HG03571 (cell line): ENCODE data around the gene CDC45.

Experiments
- ATAC-seq: cut with Tn5 transposase; IDR thresholded peaks from one replicate; pipeline ENCODE4 v1.9.1; 2021; ENCODE audit not compliant: unreplicated experiment

The CDC45 gene

DNA sequence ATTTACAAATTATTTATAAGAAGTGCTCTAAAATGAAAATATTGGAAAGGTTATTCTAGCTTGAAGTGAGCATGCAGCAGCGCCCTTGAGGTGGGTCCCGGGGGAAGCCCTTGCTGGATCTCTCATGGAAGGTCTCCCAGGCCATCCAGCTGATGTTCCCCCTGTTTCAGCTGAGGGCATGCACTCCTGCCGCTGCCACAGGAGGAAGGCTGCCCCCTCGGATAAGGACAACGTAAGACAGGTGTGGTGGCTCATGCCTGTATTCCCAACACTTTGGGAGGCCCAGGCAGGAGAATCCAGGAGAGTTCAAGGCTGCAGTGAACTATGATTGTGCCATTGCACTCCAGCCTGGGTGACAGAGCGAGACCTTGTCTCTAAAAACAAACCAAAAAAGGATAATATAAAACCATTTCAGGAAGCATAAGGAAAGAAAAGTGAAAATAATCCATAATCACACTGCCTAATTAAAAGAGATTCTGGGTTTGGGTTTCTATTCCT, 15.0 kb downstream of the CDC45 start:
- ATAC-seq: no peak

DNA sequence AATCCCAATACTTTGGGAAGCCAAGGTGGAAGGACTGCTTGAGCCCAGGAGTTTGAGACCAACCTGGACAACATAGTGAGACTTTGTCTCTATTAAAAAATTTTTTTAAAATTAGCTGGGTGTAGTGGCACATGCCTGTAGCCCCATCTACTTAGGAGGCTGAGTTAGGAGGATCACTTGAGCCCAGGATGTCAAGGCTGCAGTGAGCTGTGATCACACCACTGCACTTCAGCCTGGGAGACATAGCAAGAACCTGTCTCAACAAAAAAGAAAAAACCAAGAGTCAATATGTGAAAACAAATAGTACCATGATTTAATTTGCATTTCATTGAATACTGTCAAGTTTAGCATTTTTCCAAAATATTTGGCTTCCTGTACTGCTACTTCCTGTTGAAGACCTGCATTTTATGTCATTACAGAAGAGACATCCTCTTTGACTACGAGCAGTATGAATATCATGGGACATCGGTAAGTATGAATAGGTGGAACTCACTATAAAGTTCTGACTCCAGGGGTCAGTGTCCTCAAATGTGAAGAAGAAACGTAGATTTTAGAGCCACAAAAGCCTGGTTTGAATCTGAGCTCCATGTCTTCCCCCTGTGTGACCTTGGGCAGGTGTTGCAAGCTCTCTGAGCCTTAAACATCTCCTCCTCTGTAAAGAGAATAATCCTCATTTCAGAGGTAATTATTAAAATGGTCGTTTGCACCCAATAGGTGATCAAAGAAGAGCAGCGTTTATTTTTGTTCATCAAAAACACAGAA, 16.0 kb downstream of the CDC45 start:
- no peak for ATAC-seq

DNA sequence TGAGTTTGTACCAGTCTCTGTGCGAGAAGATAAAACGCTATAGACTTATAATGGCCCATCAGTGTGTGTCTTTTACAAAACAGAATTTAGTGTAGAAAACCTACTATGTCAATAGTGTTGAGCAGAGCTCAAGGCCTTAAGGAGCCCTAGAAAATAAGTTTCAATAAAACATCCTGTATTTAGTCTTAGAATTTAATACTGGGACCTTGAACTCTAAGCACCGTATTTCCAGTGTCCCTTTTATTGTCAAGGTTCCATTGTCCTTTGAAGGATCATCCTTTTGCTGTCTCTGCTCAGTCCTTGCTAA, 16.6 kb downstream of the CDC45 start:
- no peak for ATAC-seq

DNA sequence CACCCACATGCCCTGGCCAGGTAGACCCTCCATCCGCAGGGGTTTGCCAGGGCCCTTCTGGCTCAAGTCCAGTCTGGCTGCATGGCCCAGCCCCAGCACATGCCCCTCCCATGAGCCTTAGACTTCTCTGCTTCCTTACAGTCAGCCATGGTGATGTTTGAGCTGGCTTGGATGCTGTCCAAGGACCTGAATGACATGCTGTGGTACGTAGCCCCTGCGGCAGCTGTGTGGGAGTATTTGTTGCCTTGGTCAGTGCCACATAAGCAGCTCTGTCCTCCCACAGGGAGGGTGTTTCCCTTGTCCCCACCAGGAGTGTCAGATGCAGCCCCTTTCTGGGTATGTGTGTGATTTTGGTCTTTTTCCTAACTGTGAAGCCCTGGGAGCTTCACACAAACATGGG, 17.5 kb downstream of the CDC45 start:
- ATAC-seq: no peak

DNA sequence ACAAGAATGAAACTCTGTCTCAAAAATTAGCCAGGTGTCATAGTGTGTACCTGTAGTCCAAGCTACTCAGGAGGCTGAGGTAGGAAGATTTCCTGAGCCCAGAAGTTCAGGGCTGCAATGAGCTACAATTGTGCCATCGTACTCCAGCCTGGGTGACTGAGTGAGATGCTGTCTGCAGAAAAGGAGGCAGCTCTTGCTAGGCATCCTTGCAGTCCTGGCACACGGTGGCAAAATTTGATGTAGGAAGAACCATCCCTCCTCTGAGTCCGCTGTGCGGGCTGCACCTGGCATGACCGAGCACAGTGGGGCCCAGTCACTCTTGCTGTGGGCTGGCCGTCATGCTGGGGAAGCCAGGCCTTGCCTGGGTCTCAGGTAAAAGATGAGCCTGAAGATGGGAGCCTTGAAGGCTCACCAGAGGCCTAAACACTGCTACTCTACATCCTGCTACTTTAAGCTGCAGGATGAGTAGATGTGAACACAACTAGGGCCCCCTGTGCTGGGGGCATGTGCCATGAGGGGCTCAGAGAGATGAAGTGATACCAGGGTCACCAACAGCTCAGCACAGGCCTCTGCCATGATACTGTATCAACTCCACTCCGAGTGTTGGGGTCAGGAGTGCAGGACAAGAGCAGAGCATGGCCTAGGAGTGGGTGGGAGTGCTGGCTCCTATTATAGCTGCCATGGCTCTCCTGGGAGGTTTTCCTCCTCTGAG, 18.6 kb downstream of the CDC45 start:
- ATAC-seq: no peak

DNA sequence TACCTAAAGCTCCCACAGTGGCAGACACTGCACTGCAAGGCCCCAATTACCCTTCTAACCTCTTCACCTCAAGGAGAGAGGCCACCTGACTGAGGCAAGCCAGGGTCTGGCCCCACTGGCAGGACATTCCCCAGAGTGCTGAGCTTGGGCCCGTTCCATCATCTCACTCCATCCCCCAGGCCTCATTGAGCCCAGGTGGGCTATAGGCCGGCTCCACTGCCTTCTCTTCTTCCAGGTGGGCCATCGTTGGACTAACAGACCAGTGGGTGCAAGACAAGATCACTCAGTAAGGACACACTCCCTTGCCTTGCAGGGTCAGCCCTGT, 19.1 kb downstream of the CDC45 start:
- no peak for ATAC-seq

DNA sequence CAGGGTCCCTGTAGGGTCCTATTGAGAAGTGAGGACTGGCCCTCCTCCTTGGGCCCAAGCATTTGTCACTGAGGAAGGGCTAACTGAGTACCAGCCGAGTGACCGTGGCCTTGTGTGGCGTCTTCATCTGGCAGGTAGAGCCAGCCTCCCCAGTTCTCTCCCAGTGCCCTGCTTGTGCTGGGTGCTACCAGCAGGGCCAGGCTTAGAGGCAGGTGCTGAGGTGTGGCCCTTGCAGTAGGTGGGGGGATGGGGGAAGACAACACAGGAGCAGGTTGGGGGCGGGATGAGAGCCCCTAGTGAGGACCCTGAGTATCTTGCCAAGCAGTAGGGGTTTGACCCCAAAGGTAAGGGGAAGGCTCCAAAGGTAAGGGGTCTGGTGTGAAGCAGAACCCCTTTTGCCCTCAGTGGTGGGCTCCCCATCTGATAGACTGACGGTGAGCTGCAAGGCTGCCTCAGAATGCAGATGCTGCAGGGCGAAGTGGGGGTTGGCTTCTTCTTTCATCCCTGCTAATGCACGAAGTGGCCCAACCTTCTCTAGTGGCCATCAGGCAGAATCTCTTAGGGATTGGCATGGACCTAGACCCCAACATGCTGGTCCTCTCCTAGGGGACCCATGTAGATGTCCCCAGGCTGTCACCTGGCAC, 19.6 kb downstream of the CDC45 start:
- ATAC-seq: no peak

DNA sequence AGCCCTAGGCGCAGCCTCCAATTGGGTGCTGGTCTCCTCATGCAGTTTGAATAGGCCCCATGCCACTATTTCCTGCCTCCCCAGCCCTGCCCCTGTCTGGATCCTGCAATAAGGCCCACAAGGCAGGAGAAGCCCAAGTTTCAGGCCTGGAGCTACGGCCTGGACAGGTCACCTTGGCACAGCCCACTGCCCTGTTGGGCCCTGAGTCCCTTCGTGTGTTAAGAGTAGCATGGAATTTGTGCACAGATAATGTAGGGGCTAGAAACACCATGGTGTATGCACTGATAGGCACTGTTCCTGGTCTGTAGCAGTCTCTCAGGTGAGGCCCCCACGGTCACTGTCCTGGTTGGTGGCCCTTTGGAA, 20.1 kb downstream of the CDC45 start:
- no peak for ATAC-seq

DNA sequence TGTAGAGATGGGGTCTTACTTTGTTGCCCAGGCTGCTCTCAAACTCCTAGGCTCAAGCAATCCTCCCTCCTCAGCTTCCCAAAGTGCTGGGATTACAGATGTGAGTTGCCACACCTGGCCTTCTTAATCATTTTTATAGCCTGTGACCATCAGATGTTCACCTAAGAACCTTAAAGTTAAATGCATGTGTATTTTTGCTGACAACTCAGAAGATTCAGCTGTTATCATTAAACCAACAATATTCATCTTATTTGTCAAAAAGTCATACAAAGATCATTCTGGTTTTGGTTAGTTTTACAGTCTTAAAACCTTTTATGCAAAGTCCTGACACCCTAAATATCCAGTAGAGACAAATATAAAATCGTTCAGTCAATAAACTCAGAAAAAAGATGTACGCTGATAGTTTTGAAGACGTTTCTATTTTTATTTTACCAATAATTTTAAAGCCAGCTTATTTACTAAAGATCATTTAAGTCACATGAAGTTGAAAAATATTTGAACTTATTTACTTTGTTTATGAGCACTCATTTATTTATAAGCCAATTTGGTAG, 22.3 kb downstream of the CDC45 start:
- no peak for ATAC-seq

DNA sequence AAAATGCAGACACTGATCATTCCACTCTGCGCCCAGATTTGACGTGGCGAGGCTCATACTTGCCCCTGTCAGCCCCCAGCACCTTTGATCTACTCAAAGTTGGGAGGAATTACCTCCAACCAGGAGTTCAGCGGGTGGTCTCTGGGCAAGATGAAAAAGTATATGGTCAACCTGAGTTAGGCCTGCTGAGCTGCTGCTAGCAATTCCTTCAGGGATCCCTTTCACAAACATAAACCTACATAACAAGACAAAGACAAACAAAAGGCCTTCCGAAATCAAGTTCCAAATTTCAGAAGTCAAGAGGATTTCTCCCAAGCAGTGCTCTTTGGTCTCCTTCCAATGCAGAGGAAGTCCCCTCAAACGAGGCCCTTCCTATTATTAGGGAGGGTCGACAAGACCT, 23.6 kb downstream of the CDC45 start:
- no peak for ATAC-seq

DNA sequence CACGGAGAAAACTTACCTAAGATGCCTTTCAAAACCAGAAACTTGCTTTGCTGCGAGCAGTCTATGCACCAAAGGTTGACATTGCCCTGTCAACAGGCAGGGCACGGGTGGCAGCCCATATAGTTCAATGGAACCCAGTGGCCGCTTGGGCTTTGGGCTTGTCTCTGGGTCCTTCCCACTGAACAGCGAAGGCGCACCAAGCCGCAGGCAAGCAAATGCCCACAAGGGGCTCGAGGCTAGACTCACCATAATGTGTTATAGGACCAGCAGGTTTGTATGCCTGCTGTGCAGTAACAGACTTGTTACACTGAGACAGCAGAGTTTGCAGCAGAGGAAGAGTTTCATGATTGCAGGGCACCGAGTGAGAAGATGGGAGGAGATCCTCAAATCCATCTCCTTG, 24.1 kb downstream of the CDC45 start:
- no peak for ATAC-seq

DNA sequence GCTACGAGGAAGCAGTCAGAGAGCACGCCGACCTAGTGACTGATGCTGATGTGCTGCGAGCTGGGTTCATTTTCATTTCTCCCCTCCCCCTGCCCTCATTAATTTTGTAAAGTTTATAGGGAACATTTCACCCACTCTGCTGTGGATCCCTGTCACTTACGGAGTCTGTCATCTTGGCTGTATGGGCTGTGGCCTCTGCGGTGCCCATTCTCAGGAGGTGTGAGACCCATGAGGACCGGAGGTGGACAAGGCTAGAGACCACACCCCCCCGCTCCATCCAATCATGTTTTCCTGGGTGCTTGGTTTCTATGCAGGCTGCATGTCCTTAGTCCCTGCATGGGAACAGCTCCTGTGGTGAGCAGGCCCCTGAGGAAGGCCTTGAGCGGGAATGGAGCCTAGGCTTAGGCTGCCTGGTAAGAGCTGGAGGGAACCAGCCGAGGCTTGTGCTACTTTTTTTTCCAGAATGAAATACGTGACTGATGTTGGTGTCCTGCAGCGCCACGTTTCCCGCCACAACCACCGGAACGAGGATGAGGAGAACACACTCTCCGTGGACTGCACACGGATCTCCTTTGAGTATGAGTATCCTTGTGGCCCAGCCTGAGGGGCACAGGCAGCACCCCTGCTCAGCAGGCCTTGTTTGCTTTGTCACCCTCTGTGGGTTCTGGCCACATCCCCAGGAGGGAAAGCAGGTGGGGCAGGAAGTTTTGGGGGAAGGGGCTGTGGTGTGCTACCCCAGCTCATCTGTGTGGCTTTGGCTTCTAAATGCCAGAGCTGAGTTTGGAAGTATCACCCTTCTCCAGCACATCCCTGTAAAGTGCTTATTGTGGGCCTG, 25.4 kb downstream of the CDC45 start:
- no peak for ATAC-seq

DNA sequence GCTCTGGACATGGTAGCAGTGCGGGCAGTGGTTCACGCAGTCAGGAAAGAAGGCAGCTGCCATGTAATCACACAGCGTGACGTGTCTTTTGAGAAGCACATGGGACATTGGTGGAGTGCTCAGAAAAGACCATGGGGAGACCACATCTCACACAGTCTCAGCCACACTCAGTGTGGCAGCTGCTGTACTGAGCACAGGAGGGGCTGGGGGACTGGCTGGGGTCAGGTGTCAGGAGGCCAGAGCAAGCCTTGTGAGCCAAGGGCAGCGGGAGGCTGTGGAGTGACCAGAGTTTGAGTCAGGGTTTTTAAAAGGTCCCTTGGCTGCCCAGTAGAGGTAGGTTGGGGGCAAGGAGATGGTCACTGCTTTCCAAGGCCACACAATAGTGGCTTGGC, 26.0 kb downstream of the CDC45 start:
- ATAC-seq: no peak

DNA sequence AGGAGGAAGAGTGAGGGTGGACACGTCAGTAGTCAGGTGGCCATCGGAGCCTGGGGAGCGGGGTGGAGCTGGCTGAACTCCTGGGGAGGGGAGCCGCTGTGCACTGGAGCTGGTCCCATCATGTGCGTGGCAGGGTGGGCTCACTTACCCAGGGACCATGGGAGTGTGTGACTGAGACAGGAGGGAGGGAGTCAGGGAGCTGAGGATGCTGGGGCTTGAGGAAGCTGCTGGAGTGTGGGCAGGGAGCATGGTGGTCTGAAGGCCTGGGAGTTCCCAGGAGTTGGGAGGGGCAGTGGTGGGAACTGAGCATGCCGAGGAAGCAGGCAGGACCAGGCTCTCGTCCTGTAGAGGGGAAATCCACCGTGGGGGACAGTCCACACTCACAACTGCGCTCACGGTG, 26.5 kb downstream of the CDC45 start:
- no peak for ATAC-seq

DNA sequence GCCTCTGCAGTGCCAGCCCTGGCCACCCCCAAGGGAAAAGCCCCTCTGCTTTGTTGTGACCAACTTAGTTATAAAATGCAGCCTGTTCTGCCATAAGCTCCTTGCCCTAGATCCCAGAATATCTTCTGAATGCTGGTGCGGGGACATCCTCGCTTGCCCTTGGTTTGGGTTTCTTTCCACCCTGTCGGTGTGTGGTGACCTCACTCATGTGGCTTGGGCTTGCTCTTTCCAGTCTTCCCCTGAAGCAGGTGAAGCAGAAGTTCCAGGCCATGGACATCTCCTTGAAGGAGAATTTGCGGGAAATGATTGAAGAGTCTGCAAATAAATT, 27.8 kb downstream of the CDC45 start:
- ATAC-seq: no peak

DNA sequence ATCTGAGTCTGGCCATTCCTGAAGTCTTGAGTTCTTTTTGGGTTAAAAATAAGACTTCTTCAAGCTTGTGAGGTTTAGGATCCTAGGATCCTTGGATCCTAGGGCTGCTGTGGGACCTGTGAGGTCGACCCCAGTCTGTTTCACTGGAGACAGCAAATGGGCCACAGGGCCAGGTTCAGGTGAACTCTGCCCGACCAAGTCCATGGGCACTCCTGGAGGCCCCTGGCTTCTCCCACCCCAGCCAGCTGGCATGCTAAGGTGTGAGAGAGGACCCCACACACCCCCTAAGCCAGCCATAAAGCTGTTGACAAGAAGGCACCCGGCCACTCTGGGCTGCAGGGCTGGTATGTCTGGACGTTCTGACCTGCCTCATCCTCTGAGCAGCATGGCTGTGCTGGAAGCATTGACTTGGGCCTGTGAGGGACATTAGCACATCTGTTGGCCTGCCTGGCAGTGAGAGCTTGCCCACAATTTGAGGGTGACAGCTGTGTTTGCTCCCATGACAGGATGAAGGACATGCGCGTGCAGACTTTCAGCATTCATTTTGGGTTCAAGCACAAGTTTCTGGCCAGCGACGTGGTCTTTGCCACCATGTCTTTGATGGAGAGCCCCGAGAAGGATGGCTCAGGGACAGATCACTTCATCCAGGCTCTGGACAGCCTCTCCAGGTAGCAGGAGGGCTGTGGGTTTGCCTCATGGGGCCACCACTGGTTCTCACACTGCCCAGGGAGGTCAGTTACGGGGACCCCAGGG, 28.5 kb downstream of the CDC45 start:
- ATAC-seq: no peak

DNA sequence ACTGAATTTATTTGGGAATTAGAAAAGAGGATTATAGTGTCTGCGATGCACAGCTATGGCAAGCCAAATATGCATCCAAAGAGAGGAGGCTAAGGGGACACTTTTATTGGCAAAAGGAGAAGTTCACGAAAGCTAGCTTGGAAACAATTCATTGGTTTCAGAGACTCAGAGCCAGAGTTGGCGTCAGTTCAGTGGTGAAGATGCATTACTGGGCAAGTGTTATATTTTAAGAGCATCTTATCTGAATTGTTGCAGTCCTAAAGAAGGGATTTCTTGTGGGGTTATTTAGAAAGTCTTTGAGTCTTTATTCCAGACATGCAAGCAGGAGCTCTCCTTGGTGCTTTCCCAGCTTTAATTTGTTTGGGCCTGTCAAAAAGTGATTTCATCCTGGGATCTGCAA, 29.5 kb downstream of the CDC45 start:
- ATAC-seq: no peak

DNA sequence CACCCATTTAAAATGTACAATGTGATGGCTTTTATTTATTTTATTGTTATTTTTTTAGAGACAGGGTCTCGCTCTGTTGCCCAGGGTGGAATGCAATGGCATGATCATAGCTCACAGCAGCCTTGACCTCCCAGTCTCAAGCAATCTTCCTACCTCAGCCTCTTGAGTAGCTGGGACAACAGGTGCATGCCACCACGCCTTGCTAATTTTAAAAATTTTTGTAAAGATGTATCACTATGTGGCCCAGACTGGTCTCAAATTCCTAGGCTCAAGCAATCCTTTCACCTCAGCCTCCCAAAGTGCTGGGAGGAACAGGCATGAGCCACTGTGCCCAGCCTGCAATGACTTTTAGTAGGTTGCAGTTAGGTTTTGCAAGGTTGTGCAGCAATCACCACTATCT, 30.2 kb downstream of the CDC45 start:
- ATAC-seq: no peak

DNA sequence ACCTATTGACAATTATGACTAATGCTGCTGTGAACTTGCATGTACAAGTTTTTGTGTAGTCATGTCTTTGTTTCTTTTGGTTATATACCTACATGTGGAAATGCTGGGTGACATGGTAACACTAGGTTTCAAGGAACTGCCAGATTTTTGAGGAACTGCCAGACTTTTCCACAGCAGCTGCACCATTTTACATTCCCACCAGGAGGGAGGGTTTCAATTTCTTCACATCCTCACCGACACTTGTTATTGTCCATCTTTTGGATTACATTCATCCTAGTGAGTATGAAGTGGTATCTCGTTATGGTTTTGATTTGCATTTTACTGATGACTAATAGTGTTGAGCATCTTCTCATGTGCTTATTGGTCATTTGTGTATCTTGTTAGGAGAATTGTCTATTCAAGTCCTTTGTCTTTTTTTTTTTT, 31.2 kb downstream of the CDC45 start:
- no peak for ATAC-seq

DNA sequence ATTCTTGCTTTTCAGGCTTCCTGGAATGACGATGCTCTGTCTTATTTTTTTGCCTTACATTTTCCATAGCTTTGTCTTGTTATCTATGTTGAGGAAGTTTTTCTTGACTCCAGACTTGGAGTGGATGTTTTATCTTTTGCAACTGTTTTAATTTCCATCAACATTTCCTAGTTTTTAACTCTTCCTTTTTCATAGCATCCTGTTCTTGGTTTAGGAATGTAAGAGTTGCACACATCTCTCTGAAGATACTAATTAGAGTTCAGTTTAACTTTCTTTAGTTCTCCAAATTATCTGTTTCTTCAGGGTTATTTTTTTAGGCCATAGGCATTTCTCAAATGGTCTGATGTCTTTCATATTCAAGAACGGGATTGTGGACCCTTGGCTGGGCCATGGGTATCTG, 34.1 kb downstream of the CDC45 start:
- no peak for ATAC-seq
